PC-3 (cell line): ENCODE data around the gene GDAP2. TPM values are rescaled to one million over a fixed set of nuclear protein-coding genes. Genes with fewer than 3 reads are reported as not detected.

Experiments
- ATAC-seq: fragments of 200-7000 bp; cut with Tn5 transposase; 2 replicates; pipeline ENCODE4 v1.9.1; 2020; ENCODE audit warnings: mild to moderate bottlenecking, moderate library complexity
- BruUV-seq: library from RNA; stranded (reverse); fragments of 400-500 nt; replicated peaks from 2 replicates; lab custom pipeline; 2021; lab: Mats Ljungman, UMichigan
- CTCF ChIA-PET: fragments of 300-600 bp; sonication (Branson Sonifier 250); formaldehyde crosslinking; loops from one replicate; lab custom pipeline; 2022; ENCODE audit warnings: antibody characterized with exemption; lab: Charles Lee
- POLR2A ChIA-PET: fragments of 300-600 bp; sonication (Branson Sonifier 250); formaldehyde crosslinking; loops from one replicate; lab custom pipeline; 2022; ENCODE audit warnings: antibody characterized with exemption; ENCODE audit not compliant: unreplicated experiment; lab: Charles Lee
- DNase-seq: peaks from one replicate; pipeline ENCODE4 v3.0.0-alpha.2; 2015
- H2AFZ ChIP-seq: fragments of 300-600 bp; sonication (generic); 2 replicates; pipeline ENCODE4 v1.6.0; 2016; ENCODE audit warnings: antibody characterized with exemption, low read length
- H3F3A ChIP-seq: fragments of 300-600 bp; sonication (generic); one replicate; pipeline ENCODE4 v1.6.0; 2017; ENCODE audit warnings: antibody characterized with exemption, low read length, control low read depth, mild to moderate bottlenecking; ENCODE audit not compliant: unreplicated experiment
- H3K27ac ChIP-seq: fragments of 300-600 bp; sonication (generic); 2 replicates; pipeline ENCODE4 v1.5.1; 2016; ENCODE audit warnings: mild to moderate bottlenecking, low read length
- H3K27me3 ChIP-seq: fragments of 300-600 bp; sonication (generic); 2 replicates; pipeline ENCODE4 v1.6.1; 2016; ENCODE audit warnings: low read length, mixed read lengths
- H3K36me3 ChIP-seq: fragments of 300-600 bp; sonication (generic); 2 replicates; pipeline ENCODE4 v1.6.1; 2016; ENCODE audit warnings: low read depth, mixed run types, low read length, mixed read lengths
- H3K4me1 ChIP-seq: fragments of 300-600 bp; sonication (generic); 2 replicates; pipeline ENCODE4 v1.5.1; 2016; ENCODE audit warnings: low read length; ENCODE audit not compliant: insufficient read depth
- H3K4me2 ChIP-seq: fragments of 300-600 bp; sonication (generic); 2 replicates; pipeline ENCODE4 v1.6.0; 2016; ENCODE audit warnings: low read length
- H3K4me3 ChIP-seq: fragments of 300-600 bp; sonication (generic); 2 replicates; pipeline ENCODE4 v1.5.1; 2016; ENCODE audit warnings: mild to moderate bottlenecking, low read length, mixed read lengths
- H3K79me2 ChIP-seq: fragments of 300-600 bp; sonication (generic); 2 replicates; pipeline ENCODE4 v1.6.1; 2017; ENCODE audit warnings: low read length, mixed read lengths
- H3K9ac ChIP-seq: fragments of 300-600 bp; sonication (generic); 2 replicates; pipeline ENCODE4 v1.6.0; 2016; ENCODE audit warnings: mild to moderate bottlenecking, low read length
- H3K9me2 ChIP-seq: fragments of 300-600 bp; sonication (generic); replicated peaks from 2 replicates; pipeline ENCODE4 v1.6.1; 2016; ENCODE audit warnings: mixed run types, low read length, mixed read lengths
- H3K9me3 ChIP-seq: fragments of 300-600 bp; sonication (generic); 2 replicates; pipeline ENCODE4 v1.6.1; 2016; ENCODE audit warnings: low read length, mixed read lengths
- H4K20me1 ChIP-seq: fragments of 300-600 bp; sonication (generic); 2 replicates; pipeline ENCODE4 v1.6.1; 2016; ENCODE audit warnings: low read length, mixed read lengths
- EZH2 ChIP-seq: fragments of 300-600 bp; sonication (generic); IDR thresholded peaks from one replicate; pipeline ENCODE4 v1.6.1; 2017; ENCODE audit warnings: antibody characterized with exemption, mild to moderate bottlenecking, low read length; ENCODE audit not compliant: unreplicated experiment
- EZH2phosphoT487 ChIP-seq: fragments of 300-600 bp; sonication (generic); IDR thresholded peaks from 2 replicates; pipeline ENCODE4 v1.6.1; 2018; ENCODE audit warnings: mild to moderate bottlenecking, antibody characterized with exemption, low read length, borderline replicate concordance
- intact Hi-C: fragments of 100-400 bp; cut with micrococcal nuclease; formaldehyde crosslinking; loops from 2 replicates; pipeline ENCODE4 v1.9.0; 2023
- total RNA-seq: library from RNA; depleted of rRNA; stranded (reverse); fragments of >200 nt; gene quantifications from 2 replicates; pipeline ENCODE4 v1.2.3, GENCODE V29; 2014
- TF ChIP-seq, protein P1 (sequence below): fragments of 300-600 bp; sonication (generic); conservative IDR thresholded peaks from 2 replicates; pipeline ENCODE4 v1.5.1; 2017; ENCODE audit warnings: antibody characterized with exemption, low read depth, mild to moderate bottlenecking, low read length

GDAP2 gene
- total RNA-seq, 1 experiment from 2014 or later: 20.7 TPM

DNA sequence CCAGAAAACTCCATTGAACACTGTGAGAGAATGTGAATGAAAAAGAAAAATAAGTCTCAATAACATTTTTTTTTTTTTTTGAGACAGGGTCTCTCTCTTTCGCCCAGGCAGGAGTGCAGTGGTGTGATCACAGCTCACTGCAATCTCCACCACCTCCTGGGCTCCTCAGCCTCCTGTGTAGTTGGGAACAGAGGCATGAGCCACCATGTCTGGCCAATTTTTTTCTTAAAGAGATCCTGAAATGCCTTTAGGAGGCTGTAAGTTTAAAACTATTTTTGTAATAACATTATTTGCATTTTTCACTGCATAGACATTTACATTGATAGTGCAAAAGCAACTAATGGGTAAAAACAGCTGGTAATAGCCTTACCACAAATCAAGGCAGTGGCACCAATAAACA is 35.3 kb downstream of the GDAP2 start:
- no peak overlapping the region for H3K27ac ChIP-seq
- no peak overlapping the region for H3K4me2 ChIP-seq
- ChIA-PET POLR2A (interaction anchor here (0.6 kb wide), 1 partner anchor 34 kb away, joined by 3 read pairs; no protein-coding TSS in a partner anchor), CTCF (no interaction called here)
- H3K4me1 ChIP-seq: no peaks in the 10 kb centered on the region
- H3K27me3 ChIP-seq: no peaks in the 10 kb centered on the region
- TF ChIP-seq EZH2phosphoT487: no peak
- no peak for TF ChIP-seq EZH2
- TF ChIP-seq, protein P1, sequence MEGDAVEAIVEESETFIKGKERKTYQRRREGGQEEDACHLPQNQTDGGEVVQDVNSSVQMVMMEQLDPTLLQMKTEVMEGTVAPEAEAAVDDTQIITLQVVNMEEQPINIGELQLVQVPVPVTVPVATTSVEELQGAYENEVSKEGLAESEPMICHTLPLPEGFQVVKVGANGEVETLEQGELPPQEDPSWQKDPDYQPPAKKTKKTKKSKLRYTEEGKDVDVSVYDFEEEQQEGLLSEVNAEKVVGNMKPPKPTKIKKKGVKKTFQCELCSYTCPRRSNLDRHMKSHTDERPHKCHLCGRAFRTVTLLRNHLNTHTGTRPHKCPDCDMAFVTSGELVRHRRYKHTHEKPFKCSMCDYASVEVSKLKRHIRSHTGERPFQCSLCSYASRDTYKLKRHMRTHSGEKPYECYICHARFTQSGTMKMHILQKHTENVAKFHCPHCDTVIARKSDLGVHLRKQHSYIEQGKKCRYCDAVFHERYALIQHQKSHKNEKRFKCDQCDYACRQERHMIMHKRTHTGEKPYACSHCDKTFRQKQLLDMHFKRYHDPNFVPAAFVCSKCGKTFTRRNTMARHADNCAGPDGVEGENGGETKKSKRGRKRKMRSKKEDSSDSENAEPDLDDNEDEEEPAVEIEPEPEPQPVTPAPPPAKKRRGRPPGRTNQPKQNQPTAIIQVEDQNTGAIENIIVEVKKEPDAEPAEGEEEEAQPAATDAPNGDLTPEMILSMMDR: no peak
- ATAC-seq (no peak), DNase-seq (no peak)
- intact Hi-C loops: loop anchor here (2.0 kb wide), 1 partner anchor 381 kb away; no protein-coding TSS in a partner anchor
- H4K20me1 ChIP-seq: no peaks in the 10 kb centered on the region
- H3K9ac ChIP-seq: no peak overlapping the region
- peaks cover 22% of the 10 kb centered on the region for H3K36me3 ChIP-seq
- H3K9me3 ChIP-seq: no peaks in the 10 kb centered on the region
- no peak overlapping the region for H3K4me3 ChIP-seq
- no peaks in the 10 kb centered on the region for H3K79me2 ChIP-seq
- BruUV-seq: no TSS peak
- no peak overlapping the region for H2AFZ ChIP-seq
- H3F3A ChIP-seq: no peaks in the 10 kb centered on the region
- no peaks in the 10 kb centered on the region for H3K9me2 ChIP-seq

DNA sequence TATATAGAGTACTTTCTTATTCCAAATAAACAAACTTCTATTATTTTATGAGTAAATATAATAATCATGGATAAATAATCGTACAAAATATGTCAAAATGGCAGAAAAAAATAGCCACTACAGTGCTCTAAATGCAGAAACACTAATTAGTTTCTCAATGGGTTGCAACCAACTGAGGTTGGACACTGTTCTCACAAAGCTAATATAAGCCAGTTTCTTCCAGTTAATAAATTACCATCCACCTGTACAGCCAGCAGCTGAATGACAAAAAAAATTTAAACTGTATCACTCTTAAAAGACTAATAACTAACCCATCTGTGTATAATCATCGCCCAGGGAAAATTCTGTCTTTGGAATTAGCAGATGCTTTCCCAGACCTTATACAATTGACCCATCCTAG is 36.9 kb downstream of the GDAP2 start:
- no TSS peak for BruUV-seq
- ATAC-seq (no peak), DNase-seq (no peak)
- Histone ChIP-seq H3K36me3 (peaks cover 13% of the 10 kb centered on the region), H3K27me3 (no peaks in the 10 kb centered on the region), H4K20me1 (no peaks in the 10 kb centered on the region), H3K9ac (no peak overlapping the region), H3F3A (no peaks in the 10 kb centered on the region), H3K4me2 (no peak overlapping the region), H3K9me3 (no peaks in the 10 kb centered on the region), H3K4me3 (no peak overlapping the region), H3K9me2 (no peaks in the 10 kb centered on the region), H2AFZ (no peak overlapping the region), H3K79me2 (no peaks in the 10 kb centered on the region), H3K27ac (no peak overlapping the region), H3K4me1 (no peaks in the 10 kb centered on the region)
- TF ChIP-seq EZH2 (no peak), EZH2phosphoT487 (no peak)
- TF ChIP-seq, protein P1: no peak
- CTCF ChIA-PET: no interaction called here
- POLR2A ChIA-PET: no interaction called here
- intact Hi-C loops: no loop called here

DNA sequence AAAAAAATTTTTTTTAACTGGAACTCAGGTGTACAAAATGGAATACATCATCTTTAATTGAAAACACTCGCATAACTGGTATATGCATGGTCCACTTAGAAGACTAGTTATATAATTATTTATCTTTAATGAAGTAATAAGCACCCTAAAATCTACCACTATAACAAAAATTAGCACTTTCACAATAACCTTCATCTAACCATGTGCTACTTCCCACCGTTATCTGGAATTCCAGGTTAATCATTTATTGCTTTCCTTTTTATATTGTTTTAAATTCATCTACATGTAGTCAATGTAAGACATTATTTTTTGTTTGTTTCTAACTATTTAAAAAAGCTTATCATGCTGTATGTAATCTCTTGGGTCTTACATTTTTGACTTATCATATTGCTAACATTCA is 39.0 kb downstream of the GDAP2 start:
- POLR2A ChIA-PET: no interaction called here
- ATAC-seq (no peak), DNase-seq (no peak)
- no TSS peak for BruUV-seq
- Histone ChIP-seq H3K4me2 (no peak overlapping the region), H3K4me1 (no peaks in the 10 kb centered on the region), H3K79me2 (no peaks in the 10 kb centered on the region), H3F3A (no peaks in the 10 kb centered on the region), H2AFZ (no peak overlapping the region), H3K4me3 (no peak overlapping the region), H3K27ac (no peak overlapping the region), H3K27me3 (no peaks in the 10 kb centered on the region), H3K36me3 (peaks cover 10% of the 10 kb centered on the region), H3K9me2 (no peaks in the 10 kb centered on the region), H4K20me1 (no peaks in the 10 kb centered on the region), H3K9me3 (no peaks in the 10 kb centered on the region), H3K9ac (no peak overlapping the region)
- TF ChIP-seq EZH2phosphoT487: no peak
- no peak for TF ChIP-seq EZH2
- TF ChIP-seq, protein P1: no peak
- intact Hi-C loops: no loop called here
- CTCF ChIA-PET: no interaction called here
